HG02759 (cell line): ENCODE results near the gene SLAMF7.

Experiments
- ATAC-seq: cut with Tn5 transposase; IDR thresholded peaks from one replicate; pipeline ENCODE4 v1.9.1; 2021; ENCODE audit warnings: mild to moderate bottlenecking, moderate library complexity; ENCODE audit not compliant: unreplicated experiment

SLAMF7 gene

DNA sequence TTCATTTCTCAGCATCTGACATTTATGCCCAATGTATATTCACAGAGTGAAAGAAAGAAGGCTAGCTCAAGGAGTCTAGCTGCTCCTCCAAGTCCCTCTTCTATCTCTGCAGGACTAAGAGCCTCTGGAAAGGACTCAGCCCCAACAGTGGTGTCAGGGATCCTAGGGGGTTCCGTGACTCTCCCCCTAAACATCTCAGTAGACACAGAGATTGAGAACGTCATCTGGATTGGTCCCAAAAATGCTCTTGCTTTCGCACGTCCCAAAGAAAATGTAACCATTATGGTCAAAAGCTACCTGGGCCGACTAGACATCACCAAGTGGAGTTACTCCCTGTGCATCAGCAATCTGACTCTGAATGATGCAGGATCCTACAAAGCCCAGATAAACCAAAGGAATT is 60.6 kb downstream of the SLAMF7 start:
- ATAC-seq, result no peak

DNA sequence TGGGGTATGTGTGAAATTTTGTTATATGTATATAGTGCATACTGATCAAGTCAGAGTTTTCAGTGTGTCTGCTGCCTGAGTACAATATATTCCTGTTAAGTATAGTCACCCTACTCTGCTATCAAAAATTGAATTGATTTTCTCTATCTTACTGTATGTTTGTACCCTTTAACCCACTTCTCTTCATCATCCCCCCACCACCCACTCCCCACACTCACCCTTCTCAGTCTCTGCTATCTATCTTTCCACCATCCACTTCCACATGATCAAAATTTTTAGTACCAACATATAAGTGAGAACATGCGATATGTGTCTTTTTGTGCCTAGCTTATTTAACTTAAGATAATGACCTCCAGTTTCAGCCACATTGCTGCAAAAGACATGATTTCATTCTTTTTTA is 61.1 kb downstream of the SLAMF7 start:
- no peak for ATAC-seq

DNA sequence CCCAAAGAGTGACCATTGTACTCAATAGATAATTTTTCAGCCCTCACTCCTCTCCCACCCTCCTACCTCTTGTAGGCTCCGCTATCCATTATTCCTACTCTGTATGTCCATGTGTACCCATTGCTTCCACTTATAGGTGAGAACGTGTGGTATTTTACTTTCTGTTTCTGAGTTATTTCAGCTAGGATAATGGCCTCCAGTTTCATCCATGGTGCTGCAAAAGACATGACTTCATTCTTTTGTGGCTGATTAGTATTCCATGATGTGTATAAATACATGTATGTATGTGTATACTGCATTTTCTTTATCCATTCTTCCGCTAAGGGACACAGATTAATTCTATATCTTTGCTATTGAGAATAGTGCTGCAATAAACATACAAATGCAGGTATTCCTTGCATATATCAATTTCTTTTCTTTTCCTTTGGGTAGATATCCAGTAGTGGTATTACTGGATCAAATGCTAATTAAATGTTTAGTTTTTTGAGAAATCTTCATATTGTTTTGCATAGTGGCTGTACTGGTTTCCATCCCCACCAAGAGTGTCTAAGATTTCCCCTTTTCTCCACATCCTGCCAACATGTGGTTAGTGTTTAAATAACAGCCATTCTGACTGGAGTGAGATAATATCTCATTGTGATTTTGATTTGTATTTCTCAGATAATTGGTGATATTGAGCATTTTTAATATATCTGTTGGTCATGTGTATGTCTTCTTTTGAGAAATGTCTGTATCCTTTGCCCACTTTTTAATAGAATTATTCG is 61.8 kb downstream of the SLAMF7 start:
- no peak for ATAC-seq

DNA sequence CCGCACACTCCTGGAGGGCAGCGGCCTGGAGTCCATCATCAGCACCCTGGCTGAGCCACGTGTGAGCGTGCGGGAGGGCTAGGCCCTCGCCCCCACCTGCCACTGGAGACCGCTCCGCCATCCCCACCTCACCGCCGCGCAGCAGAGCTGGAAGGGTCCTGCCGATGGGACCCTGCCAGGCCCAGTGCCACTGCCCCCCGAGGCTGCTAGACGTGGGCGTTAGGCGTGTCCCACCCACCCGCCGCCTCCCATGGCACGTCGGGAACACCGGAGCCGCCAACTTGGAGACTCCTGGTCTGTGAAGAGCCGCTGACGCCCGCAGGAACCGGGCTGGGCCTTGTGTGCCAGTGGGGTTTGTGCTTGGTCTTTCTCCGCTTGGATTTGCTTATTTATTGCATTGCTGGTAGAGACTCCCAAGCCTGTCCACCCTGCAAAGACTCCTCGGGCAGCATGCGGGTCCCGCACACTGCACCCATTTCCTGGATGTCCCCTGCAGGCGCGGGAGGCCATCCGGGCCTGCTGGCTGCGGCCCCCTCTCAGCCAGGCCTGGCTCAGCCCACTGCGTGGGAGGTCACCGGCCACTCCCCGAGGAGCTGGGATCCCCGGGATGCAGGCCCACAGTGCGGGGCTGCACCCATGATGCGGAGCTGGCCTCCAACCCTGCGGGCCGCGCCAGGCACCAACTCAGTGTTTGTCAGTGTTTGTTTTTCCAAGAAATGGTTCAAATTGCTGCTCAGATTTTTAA is 63.0 kb downstream of the SLAMF7 start:
- no peak for ATAC-seq
